Suppressor macrophage (primary cell): ENCODE measurements around the gene KCNAB2.
"Not testable (repeated sequence)": the region's sequence is repeated elsewhere in the genome, so short reads cannot be mapped to it uniquely, and the experiment has no call there.

Source experiments
- DNase-seq, 4 experiments: peaks; one replicate each; pipeline ENCODE4 v3.0.0-alpha.2; 2020 to 2022

Gene KCNAB2

DNA sequence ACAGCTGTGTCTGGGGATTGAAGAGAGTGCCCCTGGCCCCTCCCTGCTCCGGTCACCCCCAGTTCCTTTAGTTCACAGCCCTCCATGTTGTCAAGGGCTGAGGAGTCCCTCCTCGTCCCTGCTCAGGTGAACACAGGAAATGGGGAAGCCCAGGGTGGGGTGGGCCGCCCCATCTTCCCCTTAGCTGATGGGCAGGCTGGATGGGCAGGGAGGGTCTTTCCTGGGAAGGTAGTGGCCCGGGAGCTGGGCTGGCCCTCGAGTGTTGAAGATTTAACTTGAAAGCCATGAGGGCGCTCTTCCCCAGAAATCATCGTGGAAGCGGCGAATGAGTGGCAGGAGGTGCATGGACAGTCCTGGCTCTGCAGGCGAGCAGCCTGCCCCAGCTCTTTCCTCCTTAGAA, 35.1 kb upstream of the KCNAB2 start:
- DNase-seq, result no peak

DNA sequence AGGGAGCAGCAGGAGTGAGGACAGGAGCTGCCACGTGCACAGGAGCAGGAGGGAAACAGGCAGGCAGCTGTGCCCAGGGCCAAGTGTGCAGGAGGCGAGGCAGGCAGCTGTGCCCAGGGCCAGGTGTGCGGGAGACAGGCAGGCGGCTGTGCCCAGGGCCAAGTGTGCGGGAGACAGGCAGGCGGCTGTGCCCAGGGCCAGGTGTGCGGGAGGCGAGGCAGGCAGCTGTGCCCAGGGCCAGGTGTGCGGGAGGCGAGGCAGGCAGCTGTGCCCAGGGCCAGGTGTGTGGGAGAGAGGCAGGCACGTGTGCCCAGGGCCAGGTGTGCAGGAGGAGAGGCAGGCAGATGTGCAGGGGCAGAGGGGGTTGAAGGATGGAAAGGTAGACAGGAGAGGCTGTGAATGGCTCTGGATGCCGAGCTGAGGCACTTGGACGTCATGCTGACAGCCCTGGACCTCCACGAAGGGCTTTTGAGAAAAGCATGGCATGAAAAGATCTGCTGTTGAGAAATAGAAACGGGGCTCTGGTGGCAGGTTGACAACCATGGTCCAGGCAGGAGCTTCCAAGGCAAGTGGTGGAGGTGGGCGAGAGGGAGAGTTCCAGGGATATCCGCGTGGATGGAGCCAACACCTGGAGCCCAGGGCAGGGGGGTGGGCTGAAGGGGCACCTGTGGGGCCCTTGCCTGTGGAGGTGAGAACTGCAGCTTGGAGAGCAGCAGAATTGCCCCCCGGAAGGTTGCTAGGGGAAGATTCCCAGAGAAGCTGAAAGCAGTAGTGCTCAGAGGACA, 34.3 kb upstream of the KCNAB2 start:
- no peak for DNase-seq

DNA sequence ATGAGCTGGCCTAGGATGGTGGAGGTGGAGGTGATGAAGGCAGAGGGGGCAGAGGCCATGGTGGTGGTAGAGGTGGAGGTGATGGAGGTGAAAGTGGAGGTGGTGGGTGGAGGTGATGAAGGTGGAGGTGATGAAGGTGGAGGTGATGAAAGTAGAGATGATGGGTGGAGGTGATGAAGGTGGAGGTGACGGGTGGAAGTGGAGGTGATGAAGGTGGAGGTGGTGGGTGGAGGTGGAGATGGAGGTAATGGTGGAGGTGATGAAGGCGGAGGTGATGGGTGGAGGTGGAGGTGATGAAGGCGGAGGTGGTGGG, 33.8 kb upstream of the KCNAB2 start:
- no peak for DNase-seq

DNA sequence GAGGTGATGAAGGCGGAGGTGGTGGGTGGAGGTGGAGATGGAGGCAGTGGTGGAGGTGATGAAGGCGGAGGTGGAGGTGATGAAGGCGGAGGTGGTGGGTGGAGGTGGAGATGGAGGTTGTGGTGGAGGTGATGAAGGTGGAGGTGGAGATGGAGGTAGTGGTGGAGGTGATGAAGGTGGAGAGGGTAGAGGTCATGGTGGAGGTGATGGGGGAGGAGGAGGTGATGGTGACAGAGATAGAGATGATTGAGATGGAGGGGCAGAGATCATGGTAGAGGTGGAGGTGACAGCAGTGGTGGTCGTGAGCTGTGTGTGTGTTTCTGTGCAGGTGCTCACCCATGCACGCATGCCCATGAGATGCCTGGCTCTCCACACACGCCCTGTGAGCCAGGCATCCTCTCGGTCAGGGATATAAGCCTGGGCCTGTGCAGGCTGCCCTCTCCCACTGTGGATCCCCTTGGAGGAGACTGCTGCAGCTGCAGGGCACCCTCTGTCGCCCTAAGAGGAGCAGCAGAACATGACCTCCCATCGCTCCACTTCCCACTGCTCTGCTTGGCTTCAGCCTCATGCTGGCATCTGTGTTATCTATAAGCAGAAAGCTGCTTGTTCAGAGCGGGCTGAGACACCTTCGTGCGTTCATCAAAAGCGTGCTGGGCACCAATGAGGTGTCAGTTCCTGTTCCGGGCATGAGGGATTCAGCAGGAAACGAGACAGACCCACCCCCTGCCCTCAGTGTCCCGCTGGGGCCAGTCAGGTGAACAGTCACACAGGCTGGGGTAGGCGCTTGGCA, 33.0 kb upstream of the KCNAB2 start:
- DNase-seq, result no peak

DNA sequence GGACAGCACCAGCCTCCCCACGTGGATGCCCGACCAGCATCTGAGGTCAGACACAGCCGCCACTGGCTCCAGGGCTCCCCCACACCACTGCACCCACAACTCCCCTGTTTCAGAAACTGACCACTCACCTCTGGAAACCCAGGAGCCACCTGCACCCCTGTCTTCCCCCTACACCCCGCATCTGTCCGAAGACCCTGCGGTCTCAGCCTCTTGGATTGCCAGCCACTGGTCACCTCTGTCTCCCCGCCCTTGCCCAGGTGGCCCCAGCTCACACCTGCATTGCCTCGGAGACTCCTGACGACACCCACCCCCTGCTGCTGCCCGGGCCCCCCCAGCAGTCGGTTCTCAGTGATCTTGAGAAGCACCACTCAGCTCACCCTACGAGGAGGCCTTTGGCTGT, 32.2 kb upstream of the KCNAB2 start:
- DNase-seq, result no peak

DNA sequence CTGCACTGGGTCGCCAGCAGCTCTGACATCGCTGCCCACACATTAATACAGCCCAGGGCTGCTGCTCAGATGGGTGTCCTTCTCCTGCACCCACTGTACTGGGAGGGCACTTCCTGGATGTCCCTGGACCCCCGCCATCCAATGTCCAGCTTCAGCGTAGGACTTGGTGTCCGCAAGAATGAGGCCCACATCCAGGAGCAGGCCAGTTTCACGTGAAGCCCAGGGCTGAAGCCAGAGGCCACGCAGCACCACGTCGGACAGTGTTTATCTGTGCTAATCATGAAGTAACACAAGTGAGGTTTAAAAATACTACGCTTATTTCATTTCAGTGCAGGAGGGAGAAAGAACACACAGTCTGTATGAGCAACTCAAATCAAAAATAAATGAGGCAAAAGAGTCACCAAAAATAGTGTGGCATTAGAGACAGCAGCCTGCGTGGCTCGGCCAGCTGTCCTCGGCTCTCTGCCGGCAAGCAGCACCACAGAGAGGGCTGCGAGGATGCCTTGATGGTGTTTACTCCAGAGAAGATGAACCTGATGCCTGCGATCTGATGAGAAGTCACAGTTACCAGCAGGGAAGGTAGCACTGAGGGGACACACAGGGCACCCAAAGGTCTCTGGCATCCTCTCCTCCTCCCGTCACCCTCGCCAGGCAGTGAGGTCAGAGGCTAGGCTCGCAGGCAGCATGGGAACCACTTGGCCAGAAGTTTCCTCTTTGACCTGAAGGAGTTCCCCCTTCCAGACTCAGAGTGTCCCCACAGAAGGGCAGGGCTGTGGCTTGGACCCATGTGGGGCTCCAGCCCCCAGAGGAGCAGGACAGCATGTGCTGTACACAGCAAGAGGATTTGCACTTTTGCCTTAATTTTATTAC, 31.3 kb upstream of the KCNAB2 start:
- DNase-seq, result peak; percentile 75 to 86 (median 82)

DNA sequence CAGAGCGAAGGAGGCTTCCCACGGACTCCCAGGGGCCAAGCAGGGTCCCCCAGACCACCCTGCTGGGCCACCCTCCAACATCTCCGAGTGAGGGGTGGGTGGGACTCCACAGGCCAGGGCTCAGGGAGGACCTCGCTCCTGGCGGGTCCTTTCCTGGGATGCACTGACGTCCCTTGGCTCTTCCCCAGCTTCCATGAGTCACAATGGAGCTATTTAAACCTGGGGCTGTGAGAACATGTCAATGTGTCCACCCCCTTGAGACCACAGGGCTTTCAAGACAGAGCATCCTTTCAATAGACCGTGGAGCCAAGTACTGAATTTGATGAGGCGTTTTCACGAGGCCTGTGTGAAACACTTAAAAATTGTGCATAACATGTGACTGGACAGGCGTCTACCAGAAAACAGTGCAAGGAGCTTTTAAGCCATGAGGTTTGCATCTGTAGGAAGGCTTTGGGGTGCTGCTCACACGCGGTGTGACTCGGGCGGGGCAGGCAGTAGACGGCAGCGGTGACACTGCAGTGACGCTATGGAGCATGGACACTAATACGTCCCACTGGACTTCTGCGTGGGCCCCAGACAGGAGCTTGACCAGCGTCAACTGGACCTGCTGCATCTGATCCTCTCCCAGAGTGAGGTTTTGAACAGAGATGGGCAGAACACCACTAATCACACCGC, 29.4 kb upstream of the KCNAB2 start:
- DNase-seq, result no peak

DNA sequence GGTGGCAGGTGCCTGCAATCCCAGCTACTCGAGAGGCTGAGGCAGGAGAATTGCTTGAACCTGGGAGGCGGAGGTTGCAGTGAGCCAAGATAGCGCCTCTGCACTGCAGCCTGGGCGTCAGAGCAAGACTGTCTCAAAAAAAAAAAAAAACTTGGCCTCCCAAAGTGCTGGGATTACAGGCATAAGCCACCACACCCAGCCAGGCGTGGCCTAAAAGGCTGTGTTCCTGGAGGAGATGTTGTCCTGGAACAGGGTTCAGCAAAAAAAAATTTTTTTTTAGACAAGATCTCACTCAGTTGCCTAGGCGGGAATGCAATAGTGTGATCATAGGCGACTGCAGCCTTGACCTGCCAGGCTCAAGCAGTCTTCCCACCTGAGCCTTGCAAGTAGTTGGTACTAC, 28.0 kb upstream of the KCNAB2 start:
- DNase-seq, result not testable (repeated sequence)

DNA sequence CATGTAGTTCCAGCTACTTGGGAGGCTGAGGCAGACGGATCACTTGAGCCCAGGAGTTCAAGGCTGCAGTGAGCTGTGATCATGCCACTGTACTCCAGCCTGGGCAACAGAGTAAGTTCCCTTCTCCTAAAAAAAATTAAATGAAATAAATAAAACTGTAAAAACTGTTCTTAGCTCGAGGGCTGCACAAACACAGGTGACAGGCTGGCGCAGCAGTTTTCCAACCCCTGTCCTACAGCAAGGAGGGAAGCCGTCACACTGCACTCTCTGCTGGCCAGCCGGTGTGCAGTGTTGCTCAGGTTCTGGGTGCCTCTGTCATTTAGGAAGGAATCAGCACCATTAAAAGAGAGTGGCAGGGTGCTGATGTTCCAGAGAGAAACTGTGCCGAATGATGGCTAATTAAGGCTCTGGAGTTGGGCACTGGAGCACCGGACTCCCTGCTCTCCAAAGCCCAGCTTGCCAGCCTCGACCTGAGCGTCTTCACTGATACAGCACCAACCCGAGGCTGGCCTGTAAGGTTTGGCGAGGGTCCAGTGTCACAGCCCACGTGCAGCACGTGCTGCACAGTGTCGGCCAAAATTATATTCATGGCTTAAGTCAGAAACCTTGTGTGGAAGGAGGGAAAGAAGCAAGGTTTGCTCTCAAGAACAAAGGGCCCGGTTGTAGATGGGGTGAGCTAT, 26.4 kb upstream of the KCNAB2 start:
- no peak for DNase-seq

DNA sequence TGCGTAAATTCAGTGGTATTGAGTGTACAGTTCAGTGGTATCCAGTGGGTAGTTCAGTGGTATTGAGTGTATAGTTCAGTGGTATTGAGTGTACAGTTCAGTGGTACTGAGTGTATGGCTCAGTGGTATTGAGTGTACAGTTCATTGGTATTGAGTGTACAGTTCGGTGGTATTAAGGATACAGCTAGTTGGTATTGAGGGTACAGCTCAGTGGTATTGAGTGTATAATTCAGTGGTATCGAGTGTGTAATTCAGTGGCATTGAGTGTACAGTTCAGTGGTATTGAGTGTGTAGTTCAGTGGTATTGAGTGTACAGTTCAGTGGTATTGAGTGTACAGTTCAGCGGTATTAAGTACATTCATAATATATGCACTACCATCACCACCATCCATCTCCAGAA, 23.5 kb upstream of the KCNAB2 start:
- DNase-seq, result no peak

DNA sequence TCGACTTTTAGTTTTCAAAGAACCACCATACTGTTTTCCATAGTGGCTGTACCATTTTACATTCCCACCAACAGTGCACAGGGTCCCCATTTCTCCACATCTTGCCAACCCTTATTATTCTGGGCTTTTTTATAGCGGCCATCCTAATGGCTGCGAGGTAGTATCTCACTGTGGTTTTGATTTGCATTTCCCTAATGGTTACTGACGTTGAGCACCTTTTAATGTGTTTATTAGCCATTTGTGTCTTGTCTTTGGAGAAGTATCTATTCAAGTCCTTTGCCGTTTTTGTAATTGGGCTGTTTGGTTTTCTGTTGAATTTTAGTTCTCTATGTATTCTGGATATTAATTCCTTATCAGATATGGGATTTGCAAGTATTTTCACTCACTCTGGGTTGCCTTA, 22.3 kb upstream of the KCNAB2 start:
- DNase-seq, result no peak

DNA sequence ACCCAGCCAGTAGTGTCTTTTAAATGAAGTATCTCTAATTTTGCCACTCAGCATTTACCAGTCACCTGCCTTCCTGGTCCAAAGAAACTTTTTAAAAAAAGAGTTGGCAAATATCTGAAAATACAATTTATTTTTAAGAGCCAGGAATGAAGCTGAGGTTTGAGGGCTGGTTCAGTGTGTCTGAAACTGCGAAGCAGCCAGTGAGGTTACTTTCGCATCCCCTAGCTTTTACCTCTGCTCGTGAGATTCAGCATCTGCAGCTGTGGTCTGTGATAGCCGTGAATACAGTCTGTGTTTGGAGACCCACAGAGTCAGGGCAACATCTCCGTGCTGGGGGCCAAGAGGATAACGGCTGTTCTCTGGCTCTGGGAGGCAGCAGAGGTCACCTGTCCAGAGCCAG, 21.3 kb upstream of the KCNAB2 start:
- DNase-seq, result no peak

DNA sequence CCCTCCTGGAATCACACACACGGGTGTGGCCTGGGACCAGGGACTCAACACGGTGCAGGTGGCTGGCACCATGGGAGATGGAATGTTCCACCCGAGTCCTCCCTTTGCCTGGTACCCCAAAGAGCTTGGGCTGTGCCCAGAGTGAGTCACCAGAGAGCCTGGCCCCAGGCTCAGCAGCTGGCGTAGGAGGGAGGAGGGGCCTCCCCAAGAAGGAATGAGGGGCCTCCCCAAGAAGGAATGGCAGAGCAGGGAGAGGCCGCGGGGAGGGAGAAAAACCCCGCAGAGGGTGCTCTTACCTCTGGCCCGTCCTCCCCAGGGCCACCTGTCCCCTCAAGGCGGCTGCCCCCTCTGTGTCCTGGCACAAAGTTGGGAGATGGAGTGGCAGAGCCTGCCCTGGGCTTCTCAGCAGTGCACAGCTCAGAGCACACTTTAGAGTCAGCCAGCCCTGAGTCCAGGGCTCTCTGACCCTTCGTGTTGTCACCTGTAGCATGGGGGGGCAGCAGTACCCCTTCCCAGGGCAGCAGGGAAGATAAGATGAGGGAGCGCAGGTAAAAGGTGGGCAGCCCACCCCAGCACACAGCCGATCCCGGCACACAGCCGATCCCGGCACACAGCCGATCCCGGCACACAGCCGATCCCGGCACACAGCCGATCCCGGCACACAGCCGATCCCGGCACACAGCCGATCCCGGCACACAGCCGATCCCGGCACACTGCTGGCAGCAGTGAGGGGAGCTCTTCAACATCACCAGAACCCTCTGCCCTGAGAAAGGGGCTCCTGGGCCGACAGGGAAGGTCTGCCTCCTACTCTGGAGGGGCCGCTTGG, 20.2 kb upstream of the KCNAB2 start:
- DNase-seq, result peak; percentile 57 to 85 (median 78)

DNA sequence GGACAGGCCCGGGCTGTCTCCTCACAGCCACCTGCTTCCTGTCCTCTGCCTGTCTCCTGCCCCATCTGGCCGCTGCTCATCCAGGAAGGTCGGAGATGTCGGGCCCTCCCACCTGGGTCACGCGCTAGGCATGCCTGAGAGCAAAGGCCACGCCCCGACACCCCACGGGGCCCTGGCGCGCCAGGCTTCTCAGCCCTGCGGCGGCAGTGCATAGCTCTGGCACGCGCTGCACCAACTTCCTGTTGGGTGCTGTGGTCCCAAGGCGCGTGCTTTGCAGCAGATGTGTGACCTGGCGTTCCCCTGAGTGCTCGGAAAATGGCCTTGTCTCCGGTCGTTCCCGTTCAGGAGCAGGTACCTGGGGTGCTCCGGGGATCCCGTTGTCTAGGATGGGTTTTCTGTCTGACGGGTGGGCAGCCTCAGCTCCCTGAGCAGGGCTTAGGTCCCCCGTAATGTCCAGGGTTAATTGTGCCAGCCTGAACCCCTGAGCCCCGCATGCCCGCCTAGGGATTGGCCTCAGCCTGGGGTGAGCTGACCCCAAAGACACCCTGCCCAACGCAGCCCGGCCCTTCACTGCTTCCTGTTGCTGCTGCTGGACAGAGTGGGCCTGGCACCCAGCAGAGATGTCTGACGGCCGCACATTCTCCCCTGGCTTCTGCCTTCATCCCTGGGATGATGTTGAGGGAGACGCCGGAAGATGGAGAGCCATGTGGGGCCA, 19.4 kb upstream of the KCNAB2 start:
- DNase-seq, result peak; percentile 97 to 98 (median 98)

DNA sequence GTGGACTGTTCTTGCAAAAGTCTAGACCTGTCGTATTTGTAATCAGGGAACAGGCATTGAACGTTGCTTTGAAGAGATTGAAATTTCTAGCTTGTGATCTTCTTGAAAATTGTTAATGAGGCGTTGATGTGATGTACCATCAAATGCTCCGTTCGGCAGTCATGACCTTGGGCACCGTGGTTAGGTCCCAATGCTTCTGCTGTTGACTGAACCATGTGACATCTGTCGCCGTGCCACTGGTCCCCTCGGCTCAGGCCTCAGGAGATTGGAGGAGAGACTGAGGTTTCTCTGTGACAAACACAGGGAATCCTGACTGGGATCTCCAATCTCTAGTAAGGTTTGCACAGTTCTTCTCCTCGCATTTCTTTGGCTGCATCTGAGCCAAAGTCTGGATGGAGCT, 18.1 kb upstream of the KCNAB2 start:
- DNase-seq, result peak; percentile 63 to 74 (median 71)

DNA sequence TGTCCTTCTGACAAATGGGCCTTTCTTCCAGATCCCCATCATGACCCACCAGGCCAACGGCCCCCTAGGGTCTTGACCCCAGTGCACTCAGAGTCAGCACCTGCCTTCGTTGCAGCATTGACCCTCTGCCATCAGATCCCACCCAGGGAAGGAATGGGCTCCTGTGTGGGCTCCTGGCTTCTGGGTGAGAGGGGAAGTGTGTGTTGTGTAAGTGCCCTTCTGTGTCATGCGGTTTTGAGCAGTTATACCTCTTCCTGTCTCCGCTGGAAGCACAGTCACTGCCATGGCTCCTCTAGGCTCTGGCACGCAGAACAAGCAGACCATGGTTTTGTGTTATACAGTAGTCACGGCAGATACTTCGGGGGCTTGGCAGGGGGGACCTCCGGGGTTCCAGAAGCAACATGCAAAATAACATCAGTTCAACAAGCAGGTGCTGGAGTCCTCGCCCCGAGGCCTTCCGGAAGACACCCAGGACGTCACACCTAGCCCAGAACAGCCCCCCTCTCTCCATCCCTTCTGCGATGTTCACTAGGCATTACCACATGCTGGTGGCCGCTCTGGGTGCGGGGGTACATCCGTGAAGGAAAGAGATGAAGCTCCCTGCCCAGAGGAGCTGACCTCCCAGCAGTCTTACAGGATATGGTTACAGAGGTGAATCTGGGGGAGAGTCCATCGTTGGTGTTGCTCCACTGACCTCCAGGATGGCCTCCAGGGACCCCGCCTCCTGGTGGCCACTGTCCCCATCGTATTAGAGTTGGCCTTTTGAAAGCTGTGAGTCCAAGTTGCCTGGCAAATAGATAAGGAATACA, 17.4 kb upstream of the KCNAB2 start:
- DNase-seq, result peak; percentile 88 to 95 (median 91)

DNA sequence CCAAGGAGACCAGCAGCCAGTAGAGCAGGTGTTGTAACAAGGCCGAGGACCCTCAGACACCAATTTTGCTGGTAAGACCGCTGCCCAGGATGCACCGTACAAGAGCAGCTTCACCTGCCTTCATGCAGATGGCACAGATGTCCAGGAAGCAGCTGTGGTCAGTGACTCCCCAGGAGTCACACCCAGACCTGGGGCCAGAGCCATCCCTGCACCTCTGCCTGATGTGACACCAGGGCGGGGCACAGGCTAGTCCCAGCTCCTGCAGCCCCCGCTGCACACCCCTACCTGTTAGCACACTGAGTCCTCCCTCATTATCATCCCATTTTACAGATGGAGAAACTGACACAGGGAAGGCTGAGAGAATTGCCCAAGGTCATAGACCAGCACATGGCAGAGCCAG, 16.3 kb upstream of the KCNAB2 start:
- DNase-seq, result no peak

DNA sequence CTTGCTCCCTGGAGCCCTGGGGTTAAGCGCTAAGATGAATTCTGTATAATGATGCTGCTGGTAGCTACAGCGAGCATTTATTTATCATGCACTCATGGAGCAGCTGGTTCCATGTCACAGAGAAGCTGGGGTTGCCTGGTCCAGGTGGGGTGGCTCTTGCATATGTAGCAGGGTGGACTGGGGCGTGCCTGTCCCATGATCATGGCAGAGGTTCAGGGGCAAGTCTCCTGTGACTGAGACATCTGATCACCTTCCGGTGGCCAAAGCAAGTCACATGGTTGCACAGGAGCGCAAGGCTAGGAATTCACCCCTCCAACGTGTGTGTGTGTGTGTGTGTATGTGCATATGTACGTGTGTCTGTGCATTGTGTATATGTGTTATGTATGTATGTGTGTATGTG, 15.6 kb upstream of the KCNAB2 start:
- no peak for DNase-seq

DNA sequence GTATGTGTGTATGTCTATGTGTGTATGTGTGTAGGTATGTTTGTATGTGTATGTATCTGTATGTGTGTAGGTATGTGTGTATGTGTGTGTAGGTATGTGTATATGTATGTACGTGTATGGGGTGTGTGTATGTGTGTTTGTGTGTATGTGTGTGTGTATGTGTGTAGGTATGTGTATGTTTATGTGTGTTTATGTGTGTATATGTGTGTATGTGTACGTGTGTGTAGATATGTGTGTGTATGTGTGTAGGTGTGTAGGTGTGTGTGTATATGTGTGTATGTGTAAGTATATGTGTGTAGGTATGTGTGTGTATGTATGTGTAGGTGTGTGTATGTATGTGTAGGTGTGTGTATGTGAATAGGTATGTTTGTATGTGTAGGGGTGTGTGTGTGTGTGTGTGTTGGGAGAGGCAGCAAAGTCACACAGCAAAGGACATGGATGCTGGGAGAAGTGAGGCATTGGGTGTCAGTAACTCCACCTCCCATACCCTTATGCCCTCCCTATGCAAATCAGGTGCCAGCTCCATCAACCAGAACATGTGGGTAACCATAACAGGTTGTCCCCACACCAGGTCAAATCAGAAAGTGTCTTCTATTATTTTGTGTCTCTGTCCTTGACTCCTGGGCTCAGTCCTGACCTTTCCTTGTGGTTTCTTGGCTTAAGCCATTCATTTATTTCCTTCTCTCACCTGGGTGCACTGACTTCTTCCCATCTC, 15.0 kb upstream of the KCNAB2 start:
- DNase-seq, result no peak
